ENCODE data around the gene BBS1.

BBS1 gene

GRCh38 chr11:66492161-66492865, 18.1 kb upstream of the BBS1 start:
- no CpG with 5 or more reads among the region's 10 CpGs for WGBS (ENCODE audit: insufficient coverage, insufficient read length)
- no peak overlapping the region for H3K4me3 ChIP-seq (ENCODE audit: low read length)
- no peak for DNase-seq (ENCODE audit: low read depth, low spot score)
- peaks cover 33% of the 10 kb centered on the region for H3K36me3 ChIP-seq (ENCODE audit: control insufficient read depth, insufficient read depth, low read length)
- H3K4me1 ChIP-seq (ENCODE audit: control insufficient read depth, insufficient read depth, low read length), result peaks cover 3% of the 10 kb centered on the region; the same call in 1 of the 2 replicates
- no peaks in the 10 kb centered on the region for H3K9me3 ChIP-seq (ENCODE audit: control insufficient read depth, insufficient read depth, low read length)
- H3K27me3 ChIP-seq (ENCODE audit: control insufficient read depth, insufficient read depth, low read length), result no peaks in the 10 kb centered on the region
- no peak overlapping the region for H3K27ac ChIP-seq (ENCODE audit: low read length)

GRCh38 chr11:66493130-66493529, 17.3 kb upstream of the BBS1 start:
- peaks cover 3% of the 10 kb centered on the region; the same call in 1 of the 2 replicates for H3K4me1 ChIP-seq (ENCODE audit: control insufficient read depth, insufficient read depth, low read length)
- no peak overlapping the region for H3K4me3 ChIP-seq (ENCODE audit: low read length)
- no CpG with 5 or more reads among the region's 10 CpGs for WGBS (ENCODE audit: insufficient coverage, insufficient read length)
- H3K27ac ChIP-seq (ENCODE audit: low read length), result no peak overlapping the region
- H3K36me3 ChIP-seq (ENCODE audit: control insufficient read depth, insufficient read depth, low read length), result peaks cover 31% of the 10 kb centered on the region
- no peaks in the 10 kb centered on the region for H3K9me3 ChIP-seq (ENCODE audit: control insufficient read depth, insufficient read depth, low read length)
- DNase-seq (ENCODE audit: low read depth, low spot score), result no peak
- no peaks in the 10 kb centered on the region for H3K27me3 ChIP-seq (ENCODE audit: control insufficient read depth, insufficient read depth, low read length)

- H3K36me3 ChIP-seq (ENCODE audit: control insufficient read depth, insufficient read depth, low read length), result peaks cover 29% of the 10 kb centered on the region
Observed at GRCh38 chr11:66494458-66494857, 16.0 kb upstream of the BBS1 start.

GRCh38 chr11:66494935-66495334, 15.5 kb upstream of the BBS1 start:
- WGBS (ENCODE audit: insufficient coverage, insufficient read length), result no CpG with 5 or more reads among the region's 14 CpGs
- no peaks in the 10 kb centered on the region for H3K9me3 ChIP-seq (ENCODE audit: control insufficient read depth, insufficient read depth, low read length)
- H3K4me3 ChIP-seq (ENCODE audit: low read length), result no peak overlapping the region
- H3K27me3 ChIP-seq (ENCODE audit: control insufficient read depth, insufficient read depth, low read length), result no peaks in the 10 kb centered on the region
- H3K4me1 ChIP-seq (ENCODE audit: control insufficient read depth, insufficient read depth, low read length), result peaks cover 3% of the 10 kb centered on the region; the same call in 1 of the 2 replicates
- H3K36me3 ChIP-seq (ENCODE audit: control insufficient read depth, insufficient read depth, low read length), result peaks cover 28% of the 10 kb centered on the region
- no peak for DNase-seq (ENCODE audit: low read depth, low spot score)
- no peak overlapping the region for H3K27ac ChIP-seq (ENCODE audit: low read length)

More at GRCh38 chr11:66494458-66494857, 16.0 kb upstream of the BBS1 start:
- Histone ChIP-seq H3K27ac (ENCODE audit: low read length) (no peak overlapping the region), H3K4me1 (ENCODE audit: control insufficient read depth, insufficient read depth, low read length) (peaks cover 3% of the 10 kb centered on the region; the same call in 1 of the 2 replicates), H3K27me3 (ENCODE audit: control insufficient read depth, insufficient read depth, low read length) (no peaks in the 10 kb centered on the region), H3K4me3 (ENCODE audit: low read length) (no peak overlapping the region), H3K9me3 (ENCODE audit: control insufficient read depth, insufficient read depth, low read length) (no peaks in the 10 kb centered on the region)
- no peak for DNase-seq (ENCODE audit: low read depth, low spot score)
- no CpG with 5 or more reads among the region's 7 CpGs for WGBS (ENCODE audit: insufficient coverage, insufficient read length)

- H3K4me3 ChIP-seq (ENCODE audit: low read length), result no peak overlapping the region
- WGBS (ENCODE audit: insufficient coverage, insufficient read length), result no CpG with 5 or more reads among the region's 17 CpGs
- no peaks in the 10 kb centered on the region for H3K9me3 ChIP-seq (ENCODE audit: control insufficient read depth, insufficient read depth, low read length)
- no peaks in the 10 kb centered on the region for H3K27me3 ChIP-seq (ENCODE audit: control insufficient read depth, insufficient read depth, low read length)
- peaks cover 28% of the 10 kb centered on the region for H3K36me3 ChIP-seq (ENCODE audit: control insufficient read depth, insufficient read depth, low read length)
- H3K27ac ChIP-seq (ENCODE audit: low read length), result no peak overlapping the region
- no peak for DNase-seq (ENCODE audit: low read depth, low spot score)
- H3K4me1 ChIP-seq (ENCODE audit: control insufficient read depth, insufficient read depth, low read length), result peaks cover 3% of the 10 kb centered on the region; the same call in 1 of the 2 replicates
Observed at GRCh38 chr11:66495401-66495854, 15.0 kb upstream of the BBS1 start.

- Histone ChIP-seq H3K27me3 (ENCODE audit: control insufficient read depth, insufficient read depth, low read length) (no peaks in the 10 kb centered on the region), H3K4me1 (ENCODE audit: control insufficient read depth, insufficient read depth, low read length) (no peaks in the 10 kb centered on the region), H3K36me3 (ENCODE audit: control insufficient read depth, insufficient read depth, low read length) (peaks cover 25% of the 10 kb centered on the region), H3K9me3 (ENCODE audit: control insufficient read depth, insufficient read depth, low read length) (no peaks in the 10 kb centered on the region), H3K4me3 (ENCODE audit: low read length) (no peak overlapping the region), H3K27ac (ENCODE audit: low read length) (no peak overlapping the region)
- DNase-seq (ENCODE audit: low read depth, low spot score), result no peak
- no CpG with 5 or more reads among the region's 16 CpGs for WGBS (ENCODE audit: insufficient coverage, insufficient read length)
Observed at GRCh38 chr11:66497206-66497605, 13.2 kb upstream of the BBS1 start.

GRCh38 chr11:66498506-66498905, 11.9 kb upstream of the BBS1 start:
- Histone ChIP-seq H3K27me3 (ENCODE audit: control insufficient read depth, insufficient read depth, low read length) (no peaks in the 10 kb centered on the region), H3K27ac (ENCODE audit: low read length) (no peak overlapping the region), H3K9me3 (ENCODE audit: control insufficient read depth, insufficient read depth, low read length) (no peaks in the 10 kb centered on the region), H3K4me1 (ENCODE audit: control insufficient read depth, insufficient read depth, low read length) (no peaks in the 10 kb centered on the region), H3K36me3 (ENCODE audit: control insufficient read depth, insufficient read depth, low read length) (peaks cover 13% of the 10 kb centered on the region), H3K4me3 (ENCODE audit: low read length) (no peak overlapping the region)
- DNase-seq (ENCODE audit: low read depth, low spot score), result no peak
- no CpG with 5 or more reads among the region's 5 CpGs for WGBS (ENCODE audit: insufficient coverage, insufficient read length)

- H3K36me3 ChIP-seq (ENCODE audit: control insufficient read depth, insufficient read depth, low read length), result no peaks in the 10 kb centered on the region
- H3K27me3 ChIP-seq (ENCODE audit: control insufficient read depth, insufficient read depth, low read length), result no peaks in the 10 kb centered on the region
- no peaks in the 10 kb centered on the region for H3K9me3 ChIP-seq (ENCODE audit: control insufficient read depth, insufficient read depth, low read length)
- WGBS (ENCODE audit: insufficient coverage, insufficient read length), result no CpG with 5 or more reads among the region's 1 CpG
- no peaks in the 10 kb centered on the region for H3K4me1 ChIP-seq (ENCODE audit: control insufficient read depth, insufficient read depth, low read length)
- H3K4me3 ChIP-seq (ENCODE audit: low read length), result no peak overlapping the region
- no peak overlapping the region for H3K27ac ChIP-seq (ENCODE audit: low read length)
- DNase-seq (ENCODE audit: low read depth, low spot score), result no peak
Observed at GRCh38 chr11:66505276-66505816, 5.1 kb upstream of the BBS1 start.

- Histone ChIP-seq H3K36me3 (ENCODE audit: control insufficient read depth, insufficient read depth, low read length) (no peaks in the 10 kb centered on the region; the same call in 1 of the 2 replicates), H3K4me1 (ENCODE audit: control insufficient read depth, insufficient read depth, low read length) (no peaks in the 10 kb centered on the region), H3K27me3 (ENCODE audit: control insufficient read depth, insufficient read depth, low read length) (no peaks in the 10 kb centered on the region), H3K27ac (ENCODE audit: low read length) (no peak overlapping the region), H3K9me3 (ENCODE audit: control insufficient read depth, insufficient read depth, low read length) (no peaks in the 10 kb centered on the region), H3K4me3 (ENCODE audit: low read length) (no peak overlapping the region)
- no peak for DNase-seq (ENCODE audit: low read depth, low spot score)
- WGBS (ENCODE audit: insufficient coverage, insufficient read length), result no CpG with 5 or more reads among the region's 7 CpGs
Observed at GRCh38 chr11:66509131-66509561, 1.3 kb upstream of the BBS1 start.

- Histone ChIP-seq H3K4me1 (ENCODE audit: control insufficient read depth, insufficient read depth, low read length) (no peaks in the 10 kb centered on the region), H3K27ac (ENCODE audit: low read length) (no peak overlapping the region), H3K9me3 (ENCODE audit: control insufficient read depth, insufficient read depth, low read length) (no peaks in the 10 kb centered on the region), H3K4me3 (ENCODE audit: low read length) (peak overlapping the region; percentile 73; the same call in 1 of the 2 replicates), H3K36me3 (ENCODE audit: control insufficient read depth, insufficient read depth, low read length) (no peaks in the 10 kb centered on the region; the same call in 1 of the 2 replicates), H3K27me3 (ENCODE audit: control insufficient read depth, insufficient read depth, low read length) (no peaks in the 10 kb centered on the region)
- no CpG with 5 or more reads among the region's 5 CpGs for WGBS (ENCODE audit: insufficient coverage, insufficient read length)
- no peak for DNase-seq (ENCODE audit: low read depth, low spot score)
Observed at GRCh38 chr11:66510990-66511339, 530 bp downstream of the BBS1 start.
